ENCODE results near the gene LHX8.

DNA sequence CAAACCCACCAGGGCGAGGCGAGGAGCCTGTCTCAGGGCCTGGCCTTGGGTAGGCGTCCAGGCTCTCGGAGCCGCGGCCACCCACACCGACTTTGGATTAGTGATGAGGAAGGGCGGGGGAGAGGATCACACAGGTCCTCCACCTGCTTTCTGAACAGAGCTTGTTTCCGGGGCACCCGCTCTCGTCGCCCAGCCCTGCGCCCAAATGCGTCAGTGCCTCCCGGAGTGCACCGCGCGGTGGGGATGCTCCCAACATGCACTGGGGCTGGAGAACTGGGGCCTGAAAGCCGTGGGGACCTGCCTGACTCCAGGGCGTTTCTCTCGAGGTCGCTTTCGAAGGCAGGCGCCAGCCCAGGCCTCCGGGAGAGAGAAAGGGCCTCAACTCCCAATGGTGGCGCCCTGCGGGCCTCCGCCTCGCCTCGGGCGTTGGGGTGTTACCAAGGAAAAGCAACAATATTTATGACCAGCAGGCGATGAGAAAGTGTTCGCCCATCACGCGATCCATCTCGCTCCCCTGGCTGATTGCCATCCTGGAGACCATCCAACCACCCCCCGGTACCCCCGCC, 8.9 kb upstream of the LHX8 start:
- TF ChIP-seq CTCF (IDR thresholded peaks at IDR 0.05; ENCODE audit: low read depth, low read length, poor library complexity, severe bottlenecking) (no peak), EZH2phosphoT487 (IDR thresholded peaks at IDR 0.05; ENCODE audit: borderline replicate concordance, low read length) (no peak)
